K562 (cell line): ENCODE data around the gene KASH5. TPM values are rescaled to one million over a fixed set of nuclear protein-coding genes. Genes with fewer than 3 reads are reported as not detected.

ENCODE experiments used
- ATF1 ChIP-seq, 2 experiments: fragments of 450-650 bp in 1 of 2; IDR thresholded peaks; 2 replicates each; pipeline ENCODE4 v1.6.1; 2016; ENCODE audit warnings: missing compliant biosample characterization in 1 of 2, missing genetic modification characterization in 1 of 2
- CEBPB ChIP-seq: fragments of 450-650 bp; IDR thresholded peaks from 2 replicates; pipeline ENCODE4 v1.6.1; 2016; ENCODE audit warnings: missing genetic modification characterization, missing compliant biosample characterization
- CTBP1 ChIP-seq: fragments of 450-650 bp; IDR thresholded peaks from 2 replicates; pipeline ENCODE4 v1.6.1; 2016; ENCODE audit warnings: borderline replicate concordance
- DIDO1 ChIP-seq: fragments of 450-650 bp; IDR thresholded peaks from 2 replicates; pipeline ENCODE4 v1.6.1; 2016; ENCODE audit warnings: low read depth, missing biosample characterization, missing genetic modification characterization
- E2F6 ChIP-seq, 2 experiments: IDR thresholded peaks; 2 replicates each; pipeline ENCODE4 v1.6.1; 2011; ENCODE audit warnings: borderline replicate concordance in 1 of 2, control low read depth in 1 of 2, low read depth in 1 of 2, low read length in 1 of 2, mild to moderate bottlenecking in 1 of 2, mixed read lengths in 1 of 2, moderate library complexity in 1 of 2; ENCODE audit not compliant: insufficient read depth in 1 of 2, insufficient read length in 1 of 2, poor library complexity in 1 of 2, severe bottlenecking in 1 of 2; ENCODE audit errors: extremely low read depth in 1 of 2
- FOXM1 ChIP-seq, 2 experiments: fragments of 450-650 bp in 1 of 2; sonication (generic) in 1 of 2; formaldehyde crosslinking in 1 of 2; IDR thresholded peaks; 2 replicates each; pipeline versions ENCODE4 v1.6.1 to v1.9.0; 2017 to 2022; ENCODE audit warnings: low read depth in 2 of 2, mild to moderate bottlenecking in 2 of 2, missing genetic modification reagents in 1 of 2, moderate library complexity in 1 of 2
- HMGN3 ChIP-seq: IDR thresholded peaks from 2 replicates; pipeline ENCODE4 v1.6.1; 2011; ENCODE audit warnings: borderline replicate concordance, low read depth, mild to moderate bottlenecking, mixed read lengths, low read length; ENCODE audit not compliant: insufficient read length; ENCODE audit errors: extremely low read depth
- HSF4 ChIP-seq: fragments of 250-450 bp; sonication (Bioruptor Pico); IDR thresholded peaks from 2 replicates; pipeline ENCODE4 v2.1.2; 2022; ENCODE audit warnings: mild to moderate bottlenecking, moderate library complexity, borderline replicate concordance
- KAT2B ChIP-seq: IDR thresholded peaks from one replicate; pipeline ENCODE4 v1.6.1; 2012; ENCODE audit warnings: low read depth, mild to moderate bottlenecking, control low read depth, inconsistent platforms, low read length, moderate library complexity
- LEF1 ChIP-seq: fragments of 450-650 bp; IDR thresholded peaks from 2 replicates; pipeline ENCODE4 v1.6.1; 2016; ENCODE audit warnings: mild to moderate bottlenecking
- MTA1 ChIP-seq: fragments of 450-650 bp; IDR thresholded peaks from 2 replicates; pipeline ENCODE4 v1.6.1; 2017; ENCODE audit warnings: borderline replicate concordance
- NEUROD1 ChIP-seq: fragments of 150-350 bp; IDR thresholded peaks from 2 replicates; pipeline ENCODE4 v1.6.1; 2014; ENCODE audit warnings: borderline replicate concordance, low read length, low read depth; ENCODE audit not compliant: partially characterized antibody
- PRDM10 ChIP-seq: fragments of 450-650 bp; IDR thresholded peaks from 2 replicates; pipeline ENCODE4 v1.6.1; 2018; ENCODE audit not compliant: partially characterized antibody
- PREB ChIP-seq: sonication (generic); formaldehyde crosslinking; IDR thresholded peaks from 2 replicates; pipeline ENCODE4 v1.8.1; 2023; ENCODE audit warnings: mild to moderate bottlenecking, missing genetic modification reagents
- PRMT5 ChIP-seq: sonication (generic); formaldehyde crosslinking; IDR thresholded peaks from 2 replicates; pipeline ENCODE4 v1.5.0; 2020; ENCODE audit warnings: missing genetic modification reagents
- RBM39 ChIP-seq: fragments of 200-400 bp; formaldehyde crosslinking; optimal IDR thresholded peaks from 2 replicates; pipeline ENCODE3; 2018; ENCODE audit warnings: low read depth, low read length
- RNF2 ChIP-seq: sonication (generic); IDR thresholded peaks from 2 replicates; pipeline ENCODE4 v1.6.1; 2016
- SPI1 ChIP-seq: IDR thresholded peaks from 2 replicates; pipeline ENCODE4 v1.6.1; 2011; ENCODE audit warnings: low read depth, low read length, control low read depth, borderline replicate concordance
- STAT5A ChIP-seq: IDR thresholded peaks from 2 replicates; pipeline ENCODE4 v1.6.1; 2012; ENCODE audit warnings: low read length, inconsistent platforms, borderline replicate concordance
- XRCC3 ChIP-seq: fragments of 450-650 bp; IDR thresholded peaks from 2 replicates; pipeline ENCODE4 v1.6.1; 2017; ENCODE audit warnings: mild to moderate bottlenecking, moderate library complexity
- ZNF311 ChIP-seq: fragments of 250-450 bp; sonication (Bioruptor Pico); IDR thresholded peaks from 2 replicates; pipeline ENCODE4 v1.4.0; 2020; ENCODE audit warnings: mild to moderate bottlenecking, moderate library complexity
- ZNF316 ChIP-seq: fragments of 450-650 bp; IDR thresholded peaks from 2 replicates; pipeline ENCODE4 v1.6.1; 2016
- ZNF354B ChIP-seq: fragments of 250-450 bp; sonication (Bioruptor Pico); IDR thresholded peaks from 2 replicates; pipeline ENCODE4 v1.4.0; 2020
- ZNF445 ChIP-seq: fragments of 250-450 bp; sonication (Bioruptor Pico); IDR thresholded peaks from 2 replicates; pipeline ENCODE4 v1.4.0; 2020; ENCODE audit warnings: low read depth, mild to moderate bottlenecking, moderate library complexity
- polyA plus RNA-seq, 8 experiments: library from polyadenylated mRNA; depleted of rRNA in 4 of 8; stranded (reverse) in 5 of 8; unstranded in 3 of 8; fragments of >200 nt; fragmentation: Nextera tagmentation in 2 of 8; fragmentation: Illumina TruSeq in 1 of 8; extraction: Ambion mirVana in 2 of 8; extraction: Trizol in 1 of 8; gene quantifications; 2 replicates each; pipeline versions ENCODE4 v1.2.1 to v1.2.3, GENCODE V29; 2011 to 2014; ENCODE audit warnings: inconsistent platforms in 1 of 8, missing spikeins in 1 of 8
- total RNA-seq, 7 experiments: library from RNA; depleted of rRNA in 6 of 7; stranded (reverse); fragments of >200 nt in 6 of 7; fragmentation: Illumina TruSeq in 2 of 7; extraction: Trizol in 2 of 7; gene quantifications; 2 replicates each; pipeline versions ENCODE4 v1.2.1 to v1.2.3, GENCODE V29; 2011 to 2021; ENCODE audit warnings: low replicate concordance in 1 of 7

The KASH5 gene
- total and polyA plus RNA-seq, 9 of the 15 experiments (the other 6 are each of a cell fraction or from before 2014, with no cell fraction given) = 0.07 to 0.84 (median 0.34) TPM; not detected in 1

- TF ChIP-seq PREB (no peak), RBM39 (no peak), PRMT5 (no peak), ZNF445 (CRISPR knock-in tag) (no peak), ZNF311 (CRISPR knock-in tag) (no peak), ZNF316 (no peak), CTBP1 (peak; percentile 28), MTA1 (no peak), HMGN3 (no peak), ZNF354B (CRISPR knock-in tag) (no peak), PRDM10 (peak; percentile 74), DIDO1 (tag) (no peak), LEF1 (no peak), SPI1 (peak; percentile 33; the same call in 1 of the 2 replicates), FOXM1 (IDR thresholded peaks at IDR 0.05; ENCODE audit: low read depth) (peak; percentile 71; the same call in 1 of the 2 replicates), FOXM1 (CRISPR knock-in tag; IDR thresholded peaks at IDR 0.05; ENCODE audit: low read depth) (no peak), KAT2B (no peak), CEBPB (no peak), E2F6 (IDR thresholded peaks at IDR 0.05; ENCODE audit: borderline replicate concordance in 1 of 2, extremely low read depth in 1 of 2, insufficient read depth in 1 of 2, insufficient read length in 1 of 2, low read depth in 1 of 2, low read length in 1 of 2, poor library complexity in 1 of 2, severe bottlenecking in 1 of 2) (peak in 1 of 2 experiments; percentile 46), RNF2 (no peak), HSF4 (CRISPR knock-in tag) (no peak), STAT5A (no peak), XRCC3 (no peak), ATF1 (CRISPR knock-in tag; IDR thresholded peaks at IDR 0.05) (no peak), ATF1 (tag; IDR thresholded peaks at IDR 0.05) (no peak), NEUROD1 (peak; percentile 56)
Observed at GRCh38 chr19:49425922-49426592, 38.0 kb downstream of the KASH5 start (continued).
